Neural progenitor cell (in vitro differentiated cells): Measurements from ENCODE around the gene ENO3. TPM values are rescaled to one million over a fixed set of nuclear protein-coding genes. Genes with fewer than 3 reads are reported as not detected.

Experiments used
- DNase-seq: peaks from one replicate; pipeline ENCODE4 v3.0.0-alpha.2; 2016; ENCODE audit warnings: low spot score
- H2AFZ ChIP-seq: fragments of 200-600 bp; sonication (generic); replicated peaks from 2 replicates; pipeline ENCODE4 v1.6.1; 2016; ENCODE audit warnings: antibody characterized with exemption
- H3F3A ChIP-seq: fragments of 200-600 bp; sonication (generic); 2 replicates; pipeline ENCODE4 v1.6.1; 2016; ENCODE audit warnings: antibody characterized with exemption, low read depth
- H3K27ac ChIP-seq: fragments of 200-600 bp; sonication (generic); 2 replicates; pipeline ENCODE4 v1.5.1; 2016; ENCODE audit warnings: mild to moderate bottlenecking
- H3K27me3 ChIP-seq: fragments of 200-600 bp; sonication (generic); 2 replicates; pipeline ENCODE4 v1.6.1; 2016; ENCODE audit warnings: mild to moderate bottlenecking, moderate library complexity
- H3K36me3 ChIP-seq: fragments of 200-600 bp; sonication (generic); 2 replicates; pipeline ENCODE4 v1.5.1; 2016
- H3K4me1 ChIP-seq: fragments of 200-600 bp; sonication (generic); 2 replicates; pipeline ENCODE4 v1.6.1; 2016; ENCODE audit warnings: mixed run types
- H3K4me2 ChIP-seq: fragments of 200-600 bp; sonication (generic); 2 replicates; pipeline ENCODE4 v1.6.1; 2016
- H3K4me3 ChIP-seq: fragments of 200-600 bp; sonication (generic); 2 replicates; pipeline ENCODE4 v1.5.1; 2016
- H3K79me2 ChIP-seq: fragments of 200-600 bp; sonication (generic); 2 replicates; pipeline ENCODE4 v1.6.1; 2016; ENCODE audit warnings: low read depth
- H3K9ac ChIP-seq: fragments of 200-600 bp; sonication (generic); 2 replicates; pipeline ENCODE4 v1.6.1; 2016
- H3K9me3 ChIP-seq: fragments of 200-600 bp; sonication (generic); 2 replicates; pipeline ENCODE4 v1.5.1; 2016; ENCODE audit warnings: low read depth
- H4K20me1 ChIP-seq: fragments of 200-600 bp; sonication (generic); 2 replicates; pipeline ENCODE4 v1.6.1; 2016; ENCODE audit warnings: low read depth
- H3K27ac Mint-ChIP-seq: 3 replicates; pipeline ENCODE4 v1.8.0; 2021; ENCODE audit warnings: mixed read lengths
- H3K27me3 Mint-ChIP-seq: 2 replicates; pipeline ENCODE4 v1.8.0; 2022; ENCODE audit warnings: low read depth, mild to moderate bottlenecking, inconsistent platforms, moderate library complexity, mixed read lengths; ENCODE audit not compliant: insufficient read depth
- H3K36me3 Mint-ChIP-seq: 3 replicates; pipeline ENCODE4 v1.8.0; 2021; ENCODE audit warnings: mixed read lengths
- H3K4me1 Mint-ChIP-seq: 3 replicates; pipeline ENCODE4 v1.8.0; 2021; ENCODE audit warnings: mixed read lengths
- H3K4me3 Mint-ChIP-seq: 3 replicates; pipeline ENCODE4 v1.8.0; 2021; ENCODE audit warnings: mild to moderate bottlenecking, moderate library complexity, mixed read lengths
- H3K9me3 Mint-ChIP-seq: 3 replicates; pipeline ENCODE4 v1.8.0; 2020; ENCODE audit warnings: mixed read lengths
- CTCF ChIP-seq: fragments of 200-600 bp; sonication (generic); IDR thresholded peaks from 2 replicates; pipeline ENCODE4 v1.5.1; 2017; ENCODE audit warnings: antibody characterized with exemption, mild to moderate bottlenecking
- EZH2 ChIP-seq: fragments of 200-600 bp; sonication (generic); IDR thresholded peaks from 2 replicates; pipeline ENCODE4 v1.6.1; 2017; ENCODE audit warnings: antibody characterized with exemption, mild to moderate bottlenecking, moderate library complexity
- EZH2phosphoT487 ChIP-seq: fragments of 200-600 bp; sonication (generic); IDR thresholded peaks from 2 replicates; pipeline ENCODE4 v1.6.1; 2017; ENCODE audit warnings: antibody characterized with exemption
- microRNA-seq: library from miRNA; unstranded; fragments of <30 nt; microRNA quantifications from one replicate; pipeline ENCODE4, GENCODE V29; 2016
- small RNA-seq: library from RNA; depleted of rRNA; stranded (forward); fragments of <200 nt; gene quantifications from one replicate; pipeline ENCODE3, GENCODE V24; 2015
- total RNA-seq: library from RNA; depleted of rRNA; stranded (reverse); fragments of >200 nt; gene quantifications from 2 replicates; pipeline ENCODE4 v1.2.3, GENCODE V29; 2015; ENCODE audit warnings: low replicate concordance

Gene ENO3
- total RNA-seq, 1 donor from 2014 or later, result 20.8 TPM

- Histone ChIP-seq H2AFZ (no peak overlapping the region), H3K4me3 (no peak overlapping the region), H4K20me1 (peaks cover 18% of the 10 kb centered on the region), H3K4me1 (peaks cover 16% of the 10 kb centered on the region), H3K79me2 (peaks cover 23% of the 10 kb centered on the region), H3K9ac (no peak overlapping the region), H3K4me2 (no peak overlapping the region), H3K27me3 (peaks cover 21% of the 10 kb centered on the region), H3K27ac (no peak overlapping the region), H3F3A (no peaks in the 10 kb centered on the region), H3K9me3 (no peaks in the 10 kb centered on the region), H3K36me3 (peaks cover 4% of the 10 kb centered on the region)
- Mint-ChIP-seq H3K9me3 (no peaks in the 10 kb centered on the region), H3K4me3 (peak overlapping the region; percentile 58), H3K27ac (no peak overlapping the region), H3K4me1 (peaks cover 10% of the 10 kb centered on the region), H3K27me3 (peaks cover 9% of the 10 kb centered on the region), H3K36me3 (peaks cover 34% of the 10 kb centered on the region)
- DNase-seq, result no peak
- TF ChIP-seq CTCF (no peak), EZH2phosphoT487 (no peak)
Measured at GRCh38 chr17:5000237-5000639, 49.3 kb downstream of the ENO3 start.

GRCh38 chr17:5002121-5002788 is 51.3 kb downstream of the ENO3 start:
- Histone ChIP-seq H3K4me1 (peaks cover 12% of the 10 kb centered on the region), H3K9ac (no peak overlapping the region), H3K36me3 (peaks cover 4% of the 10 kb centered on the region), H3K27me3 (peaks cover under 1% of the 10 kb centered on the region), H3F3A (no peaks in the 10 kb centered on the region), H3K4me3 (no peak overlapping the region), H3K9me3 (no peaks in the 10 kb centered on the region), H3K4me2 (no peak overlapping the region), H2AFZ (no peak overlapping the region), H4K20me1 (peaks cover 18% of the 10 kb centered on the region), H3K79me2 (peaks cover 23% of the 10 kb centered on the region), H3K27ac (no peak overlapping the region)
- H3K4me1 Mint-ChIP-seq, result peaks cover 7% of the 10 kb centered on the region
- no peaks in the 10 kb centered on the region for H3K9me3 Mint-ChIP-seq
- TF ChIP-seq EZH2 (no peak), CTCF (no peak), EZH2phosphoT487 (no peak)
- no peaks in the 10 kb centered on the region for H3K27me3 Mint-ChIP-seq
- peaks cover 43% of the 10 kb centered on the region for H3K36me3 Mint-ChIP-seq
- no peak overlapping the region for H3K4me3 Mint-ChIP-seq
- peak overlapping the region; percentile 50 for H3K27ac Mint-ChIP-seq
- no peak for DNase-seq

DNA sequence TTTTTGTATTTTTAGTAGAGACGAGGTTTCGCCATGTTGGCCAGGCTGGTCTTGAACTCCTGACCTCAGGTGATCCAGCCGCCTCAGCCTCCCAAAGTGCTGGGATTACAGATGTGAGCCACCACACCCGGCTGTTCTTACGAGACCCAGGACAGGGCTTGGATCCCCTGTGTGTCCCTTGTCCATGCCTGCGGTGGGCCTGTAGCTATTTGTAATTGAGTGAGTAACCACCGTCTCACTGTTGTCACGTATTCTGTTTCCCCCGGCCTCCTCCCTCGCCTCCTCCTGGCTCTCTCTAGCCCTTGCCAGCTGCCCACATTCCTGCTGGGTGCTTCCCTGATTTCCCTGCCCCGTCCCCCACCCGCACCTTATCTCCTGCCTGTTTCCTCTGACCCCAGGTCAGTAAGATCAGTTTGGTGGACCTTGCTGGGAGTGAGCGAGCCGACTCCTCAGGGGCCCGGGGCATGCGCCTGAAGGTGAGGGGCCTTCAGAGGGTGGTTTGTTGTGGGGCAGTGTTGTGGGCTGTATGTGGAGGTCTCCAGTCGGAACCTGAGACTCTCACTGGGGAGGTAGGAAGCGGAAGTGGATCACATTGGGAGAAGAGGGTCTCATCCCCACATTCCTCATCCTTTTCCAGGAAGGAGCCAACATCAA is 52.4 kb downstream of the ENO3 start:
- Histone ChIP-seq H3K9me3 (no peaks in the 10 kb centered on the region), H3K9ac (no peak overlapping the region), H3K27me3 (no peaks in the 10 kb centered on the region), H3K79me2 (peaks cover 20% of the 10 kb centered on the region), H3F3A (no peaks in the 10 kb centered on the region), H3K4me3 (no peak overlapping the region), H3K4me2 (no peak overlapping the region), H4K20me1 (peaks cover 18% of the 10 kb centered on the region), H3K4me1 (peaks cover 12% of the 10 kb centered on the region), H2AFZ (no peak overlapping the region), H3K36me3 (peaks cover 4% of the 10 kb centered on the region), H3K27ac (no peak overlapping the region)
- Mint-ChIP-seq H3K4me1 (peaks cover 7% of the 10 kb centered on the region), H3K9me3 (no peaks in the 10 kb centered on the region), H3K27ac (no peak overlapping the region), H3K36me3 (peaks cover 51% of the 10 kb centered on the region), H3K27me3 (no peaks in the 10 kb centered on the region), H3K4me3 (no peak overlapping the region)
- no peak for DNase-seq
- TF ChIP-seq EZH2phosphoT487 (no peak), CTCF (no peak), EZH2 (no peak)

Small RNA genes lying within 50 kb of the gene (microRNA-seq; reads per million reads assigned to microRNA genes)
- not detected for gene MIR6864
- gene MIR6865, result not detected

Small RNA genes lying within 50 kb of the gene (small RNA-seq; reads per million reads assigned to genes)
- gene MIR6864 (not detected), gene MIR6865 (not detected)

Other genes starting within 250 kb of the ENO3 start
- 22.4 and 38.1 TPM in 2 replicates for gene PELP1, start 247.0 kb upstream of the ENO3 start, total RNA-seq
- gene ARRB2, start 240.5 kb upstream of the ENO3 start, total RNA-seq, result 33.3 and 64.9 TPM in 2 replicates
- 27.3 and 31.6 TPM in 2 replicates for gene MED11, start 219.7 kb upstream of the ENO3 start, total RNA-seq
- not detected in 2 replicates for gene ZMYND15, start 211.3 kb upstream of the ENO3 start, total RNA-seq
- 0.21 and 0.43 TPM in 2 replicates for gene CXCL16, start 211.2 kb upstream of the ENO3 start, total RNA-seq
- gene TM4SF5, start 179.2 kb upstream of the ENO3 start, total RNA-seq, result not detected in 2 replicates
- 0.31 TPM in 1 of 2 replicates, not detected in the other for gene VMO1, start 164.8 kb upstream of the ENO3 start, total RNA-seq
- not detected in 2 replicates for gene GLTPD2, start 162.2 kb upstream of the ENO3 start, total RNA-seq
- gene PSMB6, start 155.0 kb upstream of the ENO3 start, total RNA-seq, result 144 and 199 TPM in 2 replicates
- gene PLD2, start 144.0 kb upstream of the ENO3 start, total RNA-seq, result 23.8 and 36.0 TPM in 2 replicates
- 26.2 and 34.6 TPM in 2 replicates for gene MINK1, start 117.8 kb upstream of the ENO3 start, total RNA-seq
- gene C17orf107, start 51.6 kb upstream of the ENO3 start, total RNA-seq, result 1.1 and 2.3 TPM in 2 replicates
- 0.19 TPM in 1 of 2 replicates, not detected in the other for gene CHRNE, start 48.0 kb upstream of the ENO3 start, total RNA-seq
- not detected in 2 replicates for gene GP1BA, start 18.8 kb upstream of the ENO3 start, total RNA-seq
- 35.3 and 61.6 TPM in 2 replicates for gene SLC25A11, start 11.1 kb upstream of the ENO3 start, total RNA-seq
- gene RNF167, start 10.9 kb upstream of the ENO3 start, total RNA-seq, result 43.9 and 82.1 TPM in 2 replicates
- 203 and 458 TPM in 2 replicates for gene PFN1, start 2.6 kb upstream of the ENO3 start, total RNA-seq
- 79.7 and 97.6 TPM in 2 replicates for gene SPAG7, start 16.7 kb downstream of the ENO3 start, total RNA-seq
- 0.34 and 1.8 TPM in 2 replicates for gene CAMTA2, start 36.6 kb downstream of the ENO3 start, total RNA-seq
- 0.28 and 0.52 TPM in 2 replicates for gene INCA1, start 46.4 kb downstream of the ENO3 start, total RNA-seq
- 22.1 and 22.2 TPM in 2 replicates for gene KIF1C, start 46.8 kb downstream of the ENO3 start, total RNA-seq
- 0.31 TPM in 1 of 2 replicates, not detected in the other for gene SLC52A1, start 84.3 kb downstream of the ENO3 start, total RNA-seq
- 0.19 and 0.34 TPM in 2 replicates for gene ZFP3, start 127.3 kb downstream of the ENO3 start, total RNA-seq
- 25.5 and 29.4 TPM in 2 replicates for gene ZNF232, start 160.8 kb downstream of the ENO3 start, total RNA-seq
- gene USP6, start 164.9 kb downstream of the ENO3 start, total RNA-seq, result 0.09 and 0.17 TPM in 2 replicates
- gene ZNF594, start 240.7 kb downstream of the ENO3 start, total RNA-seq, result 19.5 and 25.3 TPM in 2 replicates